ENCODE measurements around the gene KCNJ5.

DNA sequence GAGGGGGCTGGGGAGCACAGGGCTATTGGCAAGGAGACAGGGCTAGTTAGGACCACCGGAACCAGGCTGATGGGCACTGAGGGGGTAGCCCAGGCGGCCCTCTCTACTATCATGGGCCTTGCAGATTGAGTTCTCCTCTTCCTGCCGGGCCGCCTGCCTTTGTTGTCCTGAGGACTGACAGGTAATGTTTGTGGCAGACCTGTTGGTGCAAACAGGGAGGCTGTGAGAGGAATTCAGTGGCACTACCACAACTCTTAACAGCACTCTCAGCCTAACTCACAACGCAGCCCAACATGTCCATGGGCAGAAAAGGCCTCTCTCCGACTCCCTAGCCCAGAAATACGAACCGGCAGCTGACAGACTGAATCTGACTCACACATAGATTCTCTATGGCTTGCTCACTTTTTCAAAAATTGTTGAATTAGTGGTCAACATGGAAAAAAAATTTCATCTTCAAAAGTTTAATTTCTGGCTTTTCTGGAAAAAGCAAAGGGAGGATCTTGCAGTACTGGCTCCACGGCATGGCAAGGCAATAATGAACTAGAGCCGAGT lies 11.4 kb downstream of the KCNJ5 start:
- no peak for TF ChIP-seq POLR2AphosphoS5 (IDR thresholded peaks at IDR 0.05; ENCODE audit: low read depth)
- TF ChIP-seq, protein P1, sequence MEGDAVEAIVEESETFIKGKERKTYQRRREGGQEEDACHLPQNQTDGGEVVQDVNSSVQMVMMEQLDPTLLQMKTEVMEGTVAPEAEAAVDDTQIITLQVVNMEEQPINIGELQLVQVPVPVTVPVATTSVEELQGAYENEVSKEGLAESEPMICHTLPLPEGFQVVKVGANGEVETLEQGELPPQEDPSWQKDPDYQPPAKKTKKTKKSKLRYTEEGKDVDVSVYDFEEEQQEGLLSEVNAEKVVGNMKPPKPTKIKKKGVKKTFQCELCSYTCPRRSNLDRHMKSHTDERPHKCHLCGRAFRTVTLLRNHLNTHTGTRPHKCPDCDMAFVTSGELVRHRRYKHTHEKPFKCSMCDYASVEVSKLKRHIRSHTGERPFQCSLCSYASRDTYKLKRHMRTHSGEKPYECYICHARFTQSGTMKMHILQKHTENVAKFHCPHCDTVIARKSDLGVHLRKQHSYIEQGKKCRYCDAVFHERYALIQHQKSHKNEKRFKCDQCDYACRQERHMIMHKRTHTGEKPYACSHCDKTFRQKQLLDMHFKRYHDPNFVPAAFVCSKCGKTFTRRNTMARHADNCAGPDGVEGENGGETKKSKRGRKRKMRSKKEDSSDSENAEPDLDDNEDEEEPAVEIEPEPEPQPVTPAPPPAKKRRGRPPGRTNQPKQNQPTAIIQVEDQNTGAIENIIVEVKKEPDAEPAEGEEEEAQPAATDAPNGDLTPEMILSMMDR (conservative IDR thresholded peaks at IDR 0.05; ENCODE audit: low read depth in 2 of 2) = no peak
- TF ChIP-seq, protein P2, sequence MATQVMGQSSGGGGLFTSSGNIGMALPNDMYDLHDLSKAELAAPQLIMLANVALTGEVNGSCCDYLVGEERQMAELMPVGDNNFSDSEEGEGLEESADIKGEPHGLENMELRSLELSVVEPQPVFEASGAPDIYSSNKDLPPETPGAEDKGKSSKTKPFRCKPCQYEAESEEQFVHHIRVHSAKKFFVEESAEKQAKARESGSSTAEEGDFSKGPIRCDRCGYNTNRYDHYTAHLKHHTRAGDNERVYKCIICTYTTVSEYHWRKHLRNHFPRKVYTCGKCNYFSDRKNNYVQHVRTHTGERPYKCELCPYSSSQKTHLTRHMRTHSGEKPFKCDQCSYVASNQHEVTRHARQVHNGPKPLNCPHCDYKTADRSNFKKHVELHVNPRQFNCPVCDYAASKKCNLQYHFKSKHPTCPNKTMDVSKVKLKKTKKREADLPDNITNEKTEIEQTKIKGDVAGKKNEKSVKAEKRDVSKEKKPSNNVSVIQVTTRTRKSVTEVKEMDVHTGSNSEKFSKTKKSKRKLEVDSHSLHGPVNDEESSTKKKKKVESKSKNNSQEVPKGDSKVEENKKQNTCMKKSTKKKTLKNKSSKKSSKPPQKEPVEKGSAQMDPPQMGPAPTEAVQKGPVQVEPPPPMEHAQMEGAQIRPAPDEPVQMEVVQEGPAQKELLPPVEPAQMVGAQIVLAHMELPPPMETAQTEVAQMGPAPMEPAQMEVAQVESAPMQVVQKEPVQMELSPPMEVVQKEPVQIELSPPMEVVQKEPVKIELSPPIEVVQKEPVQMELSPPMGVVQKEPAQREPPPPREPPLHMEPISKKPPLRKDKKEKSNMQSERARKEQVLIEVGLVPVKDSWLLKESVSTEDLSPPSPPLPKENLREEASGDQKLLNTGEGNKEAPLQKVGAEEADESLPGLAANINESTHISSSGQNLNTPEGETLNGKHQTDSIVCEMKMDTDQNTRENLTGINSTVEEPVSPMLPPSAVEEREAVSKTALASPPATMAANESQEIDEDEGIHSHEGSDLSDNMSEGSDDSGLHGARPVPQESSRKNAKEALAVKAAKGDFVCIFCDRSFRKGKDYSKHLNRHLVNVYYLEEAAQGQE (IDR thresholded peaks at IDR 0.05; ENCODE audit: unreplicated experiment) = no peak
- TF ChIP-seq EZH2phosphoT487 (IDR thresholded peaks at IDR 0.05; ENCODE audit: unreplicated experiment) = no peak

All from GM23338 (cell line).